Kidney (tissue), 14 donors: ENCODE results near the gene TTC8. TPM values are rescaled to one million over a fixed set of nuclear protein-coding genes. Genes with fewer than 3 reads are reported as not detected.
"Not testable (repeated sequence)": the region's sequence is repeated elsewhere in the genome, so short reads cannot be mapped to it uniquely, and the experiment has no call there.

ENCODE experiments used
- DNase-seq, 5 donors: peaks; one replicate each; pipeline ENCODE4 v3.0.0-alpha.2; 2013 to 2020
- FAIRE-seq: peaks from 2 replicates; lab custom pipeline; 2012; peaks lifted over from hg19 to GRCh38; lab: Jason Lieb, UNC
- H3K27ac ChIP-seq, 2 donors: one replicate each; pipeline ENCODE4 v1.7.0; 2013; ENCODE audit warnings: low read depth in 2 of 2, low read length in 2 of 2, inconsistent platforms in 1 of 2
- H3K27me3 ChIP-seq: one replicate; pipeline ENCODE4 v1.7.1; 2013; ENCODE audit warnings: low read length, inconsistent platforms; ENCODE audit not compliant: control insufficient read depth, insufficient read depth
- H3K36me3 ChIP-seq, 3 donors: one replicate each; pipeline versions ENCODE4 v1.7.0 to v1.7.1; 2013; ENCODE audit warnings: low read length in 3 of 3, control low read depth in 1 of 3, inconsistent platforms in 1 of 3; ENCODE audit not compliant: insufficient read depth in 3 of 3, control insufficient read depth in 2 of 3
- H3K4me1 ChIP-seq, 3 donors: one replicate each; pipeline versions ENCODE4 v1.7.0 to v1.7.1; 2013; ENCODE audit warnings: low read length in 3 of 3, inconsistent platforms in 1 of 3, low read depth in 1 of 3; ENCODE audit not compliant: control insufficient read depth in 2 of 3, insufficient read depth in 2 of 3
- H3K4me3 ChIP-seq, 3 donors: one replicate each; pipeline versions ENCODE4 v1.7.0 to v1.8.1; 2013; ENCODE audit warnings: low read length in 3 of 3, control low read depth in 1 of 3, inconsistent platforms in 1 of 3
- H3K9ac ChIP-seq, 3 donors: one replicate each; pipeline versions ENCODE4 v1.7.0 to v1.7.1; 2013; ENCODE audit warnings: low read length in 3 of 3, control low read depth in 1 of 3, inconsistent platforms in 1 of 3
- H3K9me3 ChIP-seq, 3 donors: one replicate each; pipeline versions ENCODE4 v1.7.0 to v1.7.1; 2013; ENCODE audit warnings: low read length in 3 of 3, control low read depth in 1 of 3, inconsistent platforms in 1 of 3; ENCODE audit not compliant: control insufficient read depth in 2 of 3, insufficient read depth in 1 of 3
- CTCF ChIP-seq: IDR thresholded peaks from 3 replicates; pipeline ENCODE4 v1.5.1; 2012; ENCODE audit warnings: mild to moderate bottlenecking, moderate library complexity, borderline replicate concordance; ENCODE audit not compliant: insufficient read depth; ENCODE audit errors: extremely low read depth
- intact Hi-C: fragments of 100-400 bp; cut with DNase I; formaldehyde crosslinking; loops from one replicate; pipeline ENCODE4 v1.11.1; 2022
- polyA plus RNA-seq: library from polyadenylated mRNA; stranded (reverse); fragments of 350-450 nt; fragmentation: Illumina TruSeq; extraction: RNeasy Lipid Tissue Mini Kit (QIAGEN cat#74804); gene quantifications from one replicate; pipeline ENCODE4 v1.2.3, GENCODE V29; 2014; ENCODE audit warnings: low read depth, low replicate concordance; ENCODE audit not compliant: insufficient read depth
- total RNA-seq: library from RNA; stranded (reverse); fragmentation: NEBNext Ultra II Directional; extraction: Animal tissue kit (Norgen Biotek cat#: 25700); gene quantifications from one replicate; pipeline ENCODE4 v1.2.1, GENCODE V29; 2021
- donor health status: control.
- donor health status: control.
- donor health status: control.
- donor health status: control.
- donor health status: control.
- donor health status: DM: yes; HTN: yes; CAD: no.
- donor health status: Normal renal cell carcinoma (clear cell type).

TTC8 gene
- total and polyA plus RNA-seq, 2 donors from 2014 or later: 14.0 to 17.2 TPM

GRCh38 chr14:88804477-88804876 is 20.0 kb upstream of the TTC8 start:
- no peak for DNase-seq
- Histone ChIP-seq H3K4me1 (no peaks in the 10 kb centered on the region), H3K36me3 (no peaks in the 10 kb centered on the region), H3K9ac (no peak overlapping the region), H3K4me3 (no peak overlapping the region), H3K9me3 (no peaks in the 10 kb centered on the region), H3K27ac (no peak overlapping the region), H3K27me3 (no peaks in the 10 kb centered on the region)
- no peak for TF ChIP-seq CTCF
- no peak for FAIRE-seq
- intact Hi-C loops: no loop called here

- Histone ChIP-seq H3K36me3 (no peaks in the 10 kb centered on the region), H3K27ac (no peak overlapping the region), H3K4me3 (no peak overlapping the region), H3K9me3 (no peaks in the 10 kb centered on the region), H3K27me3 (no peaks in the 10 kb centered on the region), H3K9ac (no peak overlapping the region), H3K4me1 (no peaks in the 10 kb centered on the region)
- TF ChIP-seq CTCF: no peak
- intact Hi-C loops: no loop called here
- FAIRE-seq (no peak), DNase-seq (no peak)
Observed at GRCh38 chr14:88808359-88808758, 16.1 kb upstream of the TTC8 start.

GRCh38 chr14:88815980-88816379 is 8.5 kb upstream of the TTC8 start:
- Histone ChIP-seq H3K9ac (no peak overlapping the region), H3K27me3 (no peaks in the 10 kb centered on the region), H3K27ac (no peak overlapping the region), H3K4me1 (no peaks in the 10 kb centered on the region), H3K36me3 (no peaks in the 10 kb centered on the region), H3K4me3 (no peak overlapping the region), H3K9me3 (no peaks in the 10 kb centered on the region)
- no peak for DNase-seq
- TF ChIP-seq CTCF: no peak
- intact Hi-C loops: no loop called here
- FAIRE-seq: no peak

GRCh38 chr14:88818018-88818417 is 6.4 kb upstream of the TTC8 start:
- H3K4me3 ChIP-seq: no peak overlapping the region
- H3K9me3 ChIP-seq: no peaks in the 10 kb centered on the region
- DNase-seq (no peak), FAIRE-seq (no peak)
- no peak for TF ChIP-seq CTCF
- no peak overlapping the region for H3K9ac ChIP-seq
- no peak overlapping the region for H3K27ac ChIP-seq
- H3K27me3 ChIP-seq: no peaks in the 10 kb centered on the region
- H3K36me3 ChIP-seq: no peaks in the 10 kb centered on the region
- H3K4me1 ChIP-seq: no peaks in the 10 kb centered on the region
- intact Hi-C loops: no loop called here

- H3K36me3 ChIP-seq, H3K9ac ChIP-seq, H3K27me3 ChIP-seq, H3K4me1 ChIP-seq, H3K27ac ChIP-seq, H3K9me3 ChIP-seq, intact Hi-C loops, H3K4me3 ChIP-seq, FAIRE-seq: not testable (repeated sequence)
- DNase-seq: peak in 2 of 5 donors; percentile 24 to 25
Observed at GRCh38 chr14:88819674-88820073, 4.8 kb upstream of the TTC8 start.
